Measurements from ENCODE around the gene CCM2.

CCM2 gene

GRCh38 chr7:45069444-45070253 is 69.6 kb downstream of the CCM2 start:
- DNase-seq: no peak

GRCh38 chr7:45070254-45070642 is 70.2 kb downstream of the CCM2 start:
- no peak for DNase-seq

- no peak for DNase-seq
Measured at GRCh38 chr7:45071528-45071927, 71.5 kb downstream of the CCM2 start.

GRCh38 chr7:45072131-45073030 is 72.4 kb downstream of the CCM2 start:
- DNase-seq: no peak

GRCh38 chr7:45073031-45073785 is 73.2 kb downstream of the CCM2 start:
- DNase-seq: no peak

- DNase-seq: no peak
Measured at GRCh38 chr7:45073786-45074527, 74.0 kb downstream of the CCM2 start.

- no peak for DNase-seq
Measured at GRCh38 chr7:45074528-45075354, 74.7 kb downstream of the CCM2 start.

- no peak for DNase-seq
Measured at GRCh38 chr7:45075355-45075644, 75.3 kb downstream of the CCM2 start.

GRCh38 chr7:45075871-45076796 is 76.1 kb downstream of the CCM2 start:
- DNase-seq: no peak

- no peak for DNase-seq
Measured at GRCh38 chr7:45076946-45077345, 76.9 kb downstream of the CCM2 start.

GRCh38 chr7:45077579-45077978 is 77.6 kb downstream of the CCM2 start:
- DNase-seq: no peak

- no peak for DNase-seq
Measured at GRCh38 chr7:45078125-45078681, 78.2 kb downstream of the CCM2 start.

GRCh38 chr7:45080265-45080957 is 80.4 kb downstream of the CCM2 start:
- DNase-seq: no peak

GRCh38 chr7:45080958-45081669 is 81.1 kb downstream of the CCM2 start:
- DNase-seq: no peak

- DNase-seq: no peak
Measured at GRCh38 chr7:45081670-45081974, 81.6 kb downstream of the CCM2 start.

- no peak for DNase-seq
Measured at GRCh38 chr7:45082031-45082830, 82.2 kb downstream of the CCM2 start.

- DNase-seq: no peak
Measured at GRCh38 chr7:45082831-45083331, 82.9 kb downstream of the CCM2 start.

- DNase-seq: no peak
Measured at GRCh38 chr7:45084336-45084735, 84.3 kb downstream of the CCM2 start.

Data from effector CD4-positive, alpha-beta T cell (primary cell).